GM10266 (cell line): ENCODE measurements around the gene NUP43.

ENCODE experiments used
- DNase-seq: peaks from one replicate; pipeline ENCODE4 v3.0.0; 2012; ENCODE audit errors: extremely low spot score
- TF ChIP-seq, protein P1 (sequence below): IDR thresholded peaks from 2 replicates; pipeline ENCODE4 v1.5.1; 2012; ENCODE audit warnings: mild to moderate bottlenecking, low read depth; ENCODE audit not compliant: control insufficient read depth, insufficient read depth; ENCODE audit errors: missing control alignments

The NUP43 gene

DNA sequence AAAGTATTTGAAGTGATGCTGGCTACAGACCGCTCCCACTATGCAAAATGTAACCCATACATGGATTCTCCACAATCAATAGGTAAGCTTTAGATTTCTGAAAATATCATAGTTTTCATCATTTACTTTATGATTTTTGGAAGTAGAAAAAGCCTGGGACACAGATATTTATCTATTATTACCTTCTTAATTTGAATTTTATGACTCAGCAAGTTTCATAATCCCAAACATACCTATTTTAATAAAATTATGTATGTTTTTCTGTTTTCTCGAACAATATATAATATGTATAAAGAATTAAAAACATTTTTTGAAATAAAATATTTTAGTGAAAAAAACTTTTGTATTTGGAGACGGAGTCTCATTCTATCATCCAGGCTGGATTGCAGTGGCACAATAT is 24.9 kb upstream of the NUP43 start:
- TF ChIP-seq, protein P1, sequence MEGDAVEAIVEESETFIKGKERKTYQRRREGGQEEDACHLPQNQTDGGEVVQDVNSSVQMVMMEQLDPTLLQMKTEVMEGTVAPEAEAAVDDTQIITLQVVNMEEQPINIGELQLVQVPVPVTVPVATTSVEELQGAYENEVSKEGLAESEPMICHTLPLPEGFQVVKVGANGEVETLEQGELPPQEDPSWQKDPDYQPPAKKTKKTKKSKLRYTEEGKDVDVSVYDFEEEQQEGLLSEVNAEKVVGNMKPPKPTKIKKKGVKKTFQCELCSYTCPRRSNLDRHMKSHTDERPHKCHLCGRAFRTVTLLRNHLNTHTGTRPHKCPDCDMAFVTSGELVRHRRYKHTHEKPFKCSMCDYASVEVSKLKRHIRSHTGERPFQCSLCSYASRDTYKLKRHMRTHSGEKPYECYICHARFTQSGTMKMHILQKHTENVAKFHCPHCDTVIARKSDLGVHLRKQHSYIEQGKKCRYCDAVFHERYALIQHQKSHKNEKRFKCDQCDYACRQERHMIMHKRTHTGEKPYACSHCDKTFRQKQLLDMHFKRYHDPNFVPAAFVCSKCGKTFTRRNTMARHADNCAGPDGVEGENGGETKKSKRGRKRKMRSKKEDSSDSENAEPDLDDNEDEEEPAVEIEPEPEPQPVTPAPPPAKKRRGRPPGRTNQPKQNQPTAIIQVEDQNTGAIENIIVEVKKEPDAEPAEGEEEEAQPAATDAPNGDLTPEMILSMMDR, result no peak
- DNase-seq, result no peak

DNA sequence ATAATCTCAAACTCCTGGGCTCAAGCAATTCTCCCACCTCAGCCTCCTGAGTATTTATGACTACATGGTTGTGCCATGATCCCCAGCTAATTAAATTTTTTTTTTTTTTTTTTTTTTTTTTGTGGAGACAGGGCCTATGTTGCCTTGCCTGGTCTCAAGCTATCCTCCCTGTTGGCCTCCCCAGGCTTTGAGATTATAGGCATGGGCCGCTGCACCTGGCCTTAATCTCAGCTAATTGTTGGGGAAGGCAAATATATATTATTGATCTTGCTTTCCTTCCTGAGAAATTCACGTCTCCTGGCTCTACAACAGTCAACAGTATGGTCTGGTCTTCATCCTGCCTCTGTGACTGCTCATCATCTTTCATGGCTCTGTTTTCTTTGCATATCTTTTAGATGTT is 23.3 kb upstream of the NUP43 start:
- no peak for DNase-seq
- TF ChIP-seq, protein P1, result no peak

DNA sequence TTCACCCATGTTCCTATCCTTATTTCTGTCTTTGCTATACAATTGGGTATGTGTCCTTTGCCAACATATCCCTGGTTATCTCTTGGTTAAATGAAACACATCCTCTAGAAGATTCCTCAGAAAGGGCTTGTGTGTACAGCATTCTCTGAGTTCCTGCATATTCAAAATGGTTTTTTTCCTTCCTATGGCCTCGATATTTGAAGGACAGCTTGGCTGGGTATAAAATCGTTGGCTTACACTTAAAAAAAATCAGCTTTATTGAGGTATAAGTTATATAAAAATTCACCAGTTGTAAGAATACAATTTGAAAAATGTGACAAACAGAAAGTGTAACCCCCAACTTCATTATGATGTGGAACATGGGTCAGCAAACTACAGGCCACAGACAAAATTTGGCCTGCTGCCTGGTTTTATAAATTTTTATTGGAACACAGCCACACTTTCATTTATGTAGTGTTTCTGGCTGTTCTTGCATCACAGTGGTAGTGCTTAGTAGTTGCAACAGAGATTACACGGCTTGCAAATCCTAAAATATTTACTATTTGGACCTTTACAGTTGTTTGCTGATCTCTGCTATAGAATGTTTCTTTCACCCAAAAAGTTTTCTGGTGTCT is 19.9 kb upstream of the NUP43 start:
- TF ChIP-seq, protein P1, result no peak
- no peak for DNase-seq

DNA sequence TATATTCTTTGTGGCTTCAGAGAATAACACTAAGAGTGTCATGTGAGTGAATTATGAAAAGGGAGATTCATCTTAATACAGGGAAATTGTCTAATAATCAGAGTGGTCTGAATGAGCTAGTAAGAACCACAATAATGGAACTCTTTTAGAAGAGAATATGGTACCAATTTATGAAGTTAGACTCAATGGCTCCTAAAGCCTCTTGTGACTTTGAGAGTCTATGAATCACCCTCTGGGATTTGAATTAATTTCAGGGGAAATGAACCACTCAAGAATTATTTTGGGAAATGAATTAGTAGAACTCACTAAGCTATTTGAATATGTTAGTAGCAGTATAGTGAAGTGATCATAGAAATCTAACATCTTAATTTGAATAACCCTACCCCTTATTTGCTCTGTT is 17.5 kb upstream of the NUP43 start:
- DNase-seq, result no peak
- TF ChIP-seq, protein P1, result no peak

DNA sequence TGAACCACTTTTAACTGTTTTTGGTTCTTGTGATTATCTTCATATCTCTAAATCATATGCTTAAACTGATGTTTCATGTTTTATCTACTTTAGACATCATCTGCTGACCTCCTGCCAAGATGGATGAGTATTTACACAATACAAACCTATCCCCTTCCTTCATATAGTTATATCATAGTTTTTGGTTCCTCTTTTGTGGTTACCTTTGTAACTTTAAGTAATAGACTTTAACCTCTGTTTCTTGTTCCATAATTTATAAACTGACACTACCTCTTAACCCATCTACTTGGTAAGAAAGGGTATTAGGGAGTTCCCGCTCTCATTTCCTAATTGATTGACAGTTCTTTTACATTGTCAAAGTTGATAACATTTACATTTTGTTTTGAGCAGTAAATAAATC is 15.1 kb upstream of the NUP43 start:
- TF ChIP-seq, protein P1, result no peak
- peak; percentile 37 for DNase-seq

DNA sequence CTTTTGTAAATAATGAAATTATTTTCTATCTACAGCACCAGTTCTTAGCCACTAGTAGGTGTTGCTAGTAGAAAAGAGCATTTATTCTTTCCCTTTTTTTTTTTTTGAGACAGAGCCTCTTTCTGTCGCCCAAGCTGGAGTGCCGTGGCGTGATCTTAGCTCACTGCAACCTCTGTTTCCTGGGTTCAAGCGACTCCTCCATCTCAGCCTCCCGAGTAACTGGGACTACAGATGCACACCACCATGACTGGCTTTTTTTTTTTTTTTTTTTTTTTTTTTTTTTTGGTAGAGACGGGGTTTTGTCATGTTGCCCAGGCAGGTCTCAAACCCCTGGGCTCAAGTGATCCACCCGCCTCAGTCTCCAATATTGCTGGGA is 9.9 kb upstream of the NUP43 start:
- TF ChIP-seq, protein P1, result no peak
- DNase-seq, result no peak

DNA sequence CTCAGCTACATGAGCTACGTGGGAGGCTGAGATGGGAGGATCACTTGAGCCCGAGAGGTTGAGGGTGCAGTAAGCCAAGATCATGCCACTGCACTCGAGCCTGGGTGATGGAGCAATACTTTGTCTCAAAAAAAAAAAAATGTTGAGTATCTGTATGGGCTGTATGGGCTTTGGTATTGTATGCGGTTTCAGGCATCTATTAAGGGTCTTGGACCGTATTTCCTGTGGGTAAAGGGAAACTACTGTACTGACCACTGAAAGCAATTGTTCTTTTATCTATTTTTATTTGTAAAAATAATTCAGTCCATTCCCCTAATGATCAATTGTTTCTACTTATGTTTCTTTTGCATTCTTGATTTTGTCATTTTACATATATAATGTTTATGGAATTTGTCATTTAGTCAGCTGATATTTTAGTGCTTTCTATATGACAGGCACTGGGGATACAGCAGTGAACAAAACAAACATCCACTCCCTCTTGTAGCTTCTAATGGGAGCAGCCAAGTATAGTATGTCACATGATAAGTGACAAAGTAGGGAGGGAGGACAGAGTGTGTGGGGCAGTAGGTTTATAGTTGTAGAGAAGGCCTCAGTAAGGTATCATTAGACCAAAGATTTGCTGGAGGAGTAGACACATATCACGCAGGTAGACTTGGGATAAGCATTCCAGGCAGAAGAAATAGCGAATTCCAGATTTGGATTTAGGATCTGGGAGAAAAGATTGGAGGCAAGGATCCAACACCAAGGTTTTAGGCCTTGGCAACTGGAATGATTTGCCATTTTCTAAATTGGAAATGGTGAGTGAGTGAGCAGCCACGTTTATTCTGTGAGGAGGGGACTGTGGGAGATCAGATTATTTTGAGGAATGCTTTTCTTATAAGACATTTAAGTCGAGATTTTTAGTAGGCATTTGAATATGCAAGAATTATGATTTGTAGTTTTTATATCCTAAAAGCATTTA is 9.3 kb upstream of the NUP43 start:
- TF ChIP-seq, protein P1, result no peak
- no peak for DNase-seq
